GM12872 (cell line): ENCODE results near the gene CD48.

Experiments
- TF ChIP-seq, protein P1 (sequence below): IDR thresholded peaks from 3 replicates; pipeline ENCODE4 v1.5.1; 2011; ENCODE audit warnings: low read depth, mild to moderate bottlenecking, low read length, moderate library complexity; ENCODE audit not compliant: insufficient read depth

Gene CD48

GRCh38 chr1:160741092-160741501 lies 29.5 kb upstream of the CD48 start:
- TF ChIP-seq, protein P1, sequence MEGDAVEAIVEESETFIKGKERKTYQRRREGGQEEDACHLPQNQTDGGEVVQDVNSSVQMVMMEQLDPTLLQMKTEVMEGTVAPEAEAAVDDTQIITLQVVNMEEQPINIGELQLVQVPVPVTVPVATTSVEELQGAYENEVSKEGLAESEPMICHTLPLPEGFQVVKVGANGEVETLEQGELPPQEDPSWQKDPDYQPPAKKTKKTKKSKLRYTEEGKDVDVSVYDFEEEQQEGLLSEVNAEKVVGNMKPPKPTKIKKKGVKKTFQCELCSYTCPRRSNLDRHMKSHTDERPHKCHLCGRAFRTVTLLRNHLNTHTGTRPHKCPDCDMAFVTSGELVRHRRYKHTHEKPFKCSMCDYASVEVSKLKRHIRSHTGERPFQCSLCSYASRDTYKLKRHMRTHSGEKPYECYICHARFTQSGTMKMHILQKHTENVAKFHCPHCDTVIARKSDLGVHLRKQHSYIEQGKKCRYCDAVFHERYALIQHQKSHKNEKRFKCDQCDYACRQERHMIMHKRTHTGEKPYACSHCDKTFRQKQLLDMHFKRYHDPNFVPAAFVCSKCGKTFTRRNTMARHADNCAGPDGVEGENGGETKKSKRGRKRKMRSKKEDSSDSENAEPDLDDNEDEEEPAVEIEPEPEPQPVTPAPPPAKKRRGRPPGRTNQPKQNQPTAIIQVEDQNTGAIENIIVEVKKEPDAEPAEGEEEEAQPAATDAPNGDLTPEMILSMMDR: no peak

DNA sequence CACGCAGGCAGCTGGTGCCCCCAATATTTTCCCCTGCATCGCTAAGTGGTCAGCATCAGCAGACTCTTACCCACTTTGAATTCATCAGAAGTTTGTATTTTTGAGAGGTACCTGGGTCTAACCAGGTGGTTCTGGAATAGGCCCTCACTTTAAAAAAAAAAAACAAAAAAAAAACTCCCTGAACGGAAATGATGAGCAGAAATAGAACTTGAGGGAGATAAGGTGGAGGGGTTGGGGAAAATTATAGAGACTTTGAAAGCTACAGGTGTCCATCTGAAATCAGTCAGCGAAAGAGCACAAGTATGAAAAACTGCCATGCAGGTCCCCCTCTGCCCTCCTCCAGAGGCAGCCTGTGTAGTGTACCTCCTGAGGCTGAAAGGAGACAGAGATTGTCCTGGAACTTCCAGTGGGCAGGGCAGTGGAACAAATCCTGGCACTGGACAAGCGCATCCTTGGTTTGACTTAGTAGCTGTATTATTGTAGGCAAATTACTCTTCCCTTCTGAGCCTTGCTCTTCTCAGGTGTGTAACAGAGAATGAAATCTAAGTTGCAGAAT lies 28.6 kb upstream of the CD48 start:
- TF ChIP-seq, protein P1: no peak

- TF ChIP-seq, protein P1: no peak
These were observed 27.5 kb upstream of the CD48 start, which contains the start of gene SLAMF7 for GRCh38 chr1:160739098-160739511. TSS of gene SLAMF7 (plus strand) at chr1:160739247. CDS start at chr1:160739302, 55 bp downstream.

- TF ChIP-seq, protein P1: no peak
These were observed 26.6 kb upstream of the CD48 start for GRCh38 chr1:160738271-160738670.

GRCh38 chr1:160734301-160734700 lies 22.7 kb upstream of the CD48 start:
- TF ChIP-seq, protein P1: no peak

DNA sequence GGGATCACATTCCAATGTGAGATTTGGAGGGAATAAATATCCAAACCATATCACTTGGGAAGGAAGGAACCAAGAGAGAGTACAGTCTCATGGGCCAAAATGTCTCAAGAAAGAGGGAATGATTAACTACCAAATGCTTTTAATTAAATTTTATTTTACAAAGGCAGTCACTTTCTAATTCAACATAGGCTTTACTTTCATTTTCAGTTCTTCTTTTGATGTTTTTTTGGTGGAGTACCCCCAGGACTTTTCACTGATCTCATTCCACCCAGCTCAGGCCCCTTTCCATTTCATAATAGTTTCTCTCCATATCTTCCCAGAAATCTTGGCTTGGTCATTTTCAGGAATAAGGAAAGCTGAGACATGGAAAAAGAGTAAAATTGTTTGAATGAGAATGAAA lies 22.3 kb upstream of the CD48 start:
- TF ChIP-seq, protein P1: no peak

- TF ChIP-seq, protein P1: no peak
These were observed 20.4 kb upstream of the CD48 start for GRCh38 chr1:160731990-160732389.
